GM23338 (cell line): ENCODE measurements around the gene RPL12. TPM values are rescaled to one million over a fixed set of nuclear protein-coding genes. Genes with fewer than 3 reads are reported as not detected.

ENCODE experiments used
- ATAC-seq: fragments of 200-7000 bp; cut with Tn5 transposase; 3 replicates; pipeline ENCODE4 v1.9.1; 2020
- DNase-seq: peaks from one replicate; pipeline ENCODE4 v3.0.0-alpha.2; 2015; ENCODE audit warnings: low spot score
- H2AFZ ChIP-seq: fragments of 200-600 bp; sonication (generic); 2 replicates; pipeline ENCODE4 v1.8.0; 2016; ENCODE audit warnings: antibody characterized with exemption, mild to moderate bottlenecking, moderate library complexity
- H3F3A ChIP-seq: fragments of 200-600 bp; sonication (generic); replicated peaks from 2 replicates; pipeline ENCODE4 v1.8.0; 2017; ENCODE audit warnings: antibody characterized with exemption, mixed run types, low read depth
- H3K27ac ChIP-seq: fragments of 200-600 bp; sonication (generic); 2 replicates; pipeline ENCODE4 v1.6.1; 2016; ENCODE audit warnings: low read depth
- H3K27me3 ChIP-seq: fragments of 200-600 bp; sonication (generic); 2 replicates; pipeline ENCODE4 v1.8.0; 2016; ENCODE audit warnings: mild to moderate bottlenecking, mixed run types, moderate library complexity; ENCODE audit not compliant: insufficient read depth
- H3K36me3 ChIP-seq: fragments of 200-600 bp; sonication (generic); 2 replicates; pipeline ENCODE4 v1.8.0; 2016; ENCODE audit warnings: mild to moderate bottlenecking; ENCODE audit not compliant: insufficient read depth
- H3K4me1 ChIP-seq: fragments of 200-600 bp; sonication (generic); 2 replicates; pipeline ENCODE4 v1.8.0; 2016; ENCODE audit warnings: mild to moderate bottlenecking, moderate library complexity; ENCODE audit not compliant: insufficient read depth
- H3K4me2 ChIP-seq: fragments of 200-600 bp; sonication (generic); 2 replicates; pipeline ENCODE4 v1.7.1; 2017; ENCODE audit warnings: mixed run types
- H3K4me3 ChIP-seq: fragments of 200-600 bp; sonication (generic); 2 replicates; pipeline ENCODE4 v1.6.1; 2016; ENCODE audit warnings: mixed run types
- H3K79me2 ChIP-seq: fragments of 200-600 bp; sonication (generic); replicated peaks from 2 replicates; pipeline ENCODE4 v1.8.0; 2017; ENCODE audit warnings: mild to moderate bottlenecking; ENCODE audit not compliant: insufficient read depth
- H3K9me2 ChIP-seq: fragments of 200-600 bp; sonication (generic); 2 replicates; pipeline ENCODE4 v1.8.0; 2017; ENCODE audit not compliant: insufficient read depth
- H4K20me1 ChIP-seq: fragments of 200-600 bp; sonication (generic); replicated peaks from 2 replicates; pipeline ENCODE4 v1.8.0; 2017; ENCODE audit warnings: mild to moderate bottlenecking; ENCODE audit not compliant: insufficient read depth
- H3K27ac Mint-ChIP-seq: 2 replicates; pipeline ENCODE4 v1.8.0; 2020; ENCODE audit warnings: inconsistent platforms, mild to moderate bottlenecking, moderate library complexity, mixed read lengths
- H3K27me3 Mint-ChIP-seq: 3 replicates; pipeline ENCODE4 v1.8.0; 2022; ENCODE audit warnings: low read depth, mild to moderate bottlenecking, moderate library complexity, mixed read lengths, inconsistent platforms; ENCODE audit not compliant: insufficient read depth, poor library complexity
- H3K36me3 Mint-ChIP-seq: 3 replicates; pipeline ENCODE4 v1.8.0; 2021; ENCODE audit warnings: low read depth, mild to moderate bottlenecking, inconsistent platforms, moderate library complexity, mixed read lengths
- H3K4me1 Mint-ChIP-seq: 3 replicates; pipeline ENCODE4 v1.8.0; 2020; ENCODE audit warnings: mild to moderate bottlenecking, inconsistent platforms, mixed read lengths
- H3K4me3 Mint-ChIP-seq: 3 replicates; pipeline ENCODE4 v1.8.0; 2021; ENCODE audit warnings: moderate library complexity, mild to moderate bottlenecking, inconsistent platforms, mixed read lengths
- H3K9me3 Mint-ChIP-seq: 3 replicates; pipeline ENCODE4 v1.8.0; 2020; ENCODE audit warnings: moderate library complexity, mild to moderate bottlenecking, inconsistent platforms, mixed read lengths
- CREB1 ChIP-seq: fragments of 250-450 bp; sonication (Bioruptor Pico); IDR thresholded peaks from 2 replicates; pipeline ENCODE4 v1.5.0; 2020; ENCODE audit warnings: low read depth, mild to moderate bottlenecking, moderate library complexity
- EZH2 ChIP-seq: fragments of 200-600 bp; sonication (generic); IDR thresholded peaks from one replicate; pipeline ENCODE4 v1.8.0; 2017; ENCODE audit warnings: antibody characterized with exemption, mild to moderate bottlenecking, low read depth; ENCODE audit not compliant: unreplicated experiment
- EZH2phosphoT487 ChIP-seq: fragments of 200-600 bp; sonication (generic); IDR thresholded peaks from one replicate; pipeline ENCODE4 v1.8.1; 2018; ENCODE audit warnings: antibody characterized with exemption; ENCODE audit not compliant: unreplicated experiment
- NANOG ChIP-seq: IDR thresholded peaks from 2 replicates; pipeline ENCODE4 v1.6.1; 2016; ENCODE audit warnings: antibody characterized with exemption, borderline replicate concordance
- POLR2AphosphoS5 ChIP-seq: IDR thresholded peaks from 2 replicates; pipeline ENCODE4 v1.6.1; 2016; ENCODE audit warnings: antibody characterized with exemption, low read depth
- STAT1 ChIP-seq: IDR thresholded peaks from one replicate; pipeline ENCODE4 v1.6.1; 2016; ENCODE audit warnings: antibody characterized with exemption; ENCODE audit not compliant: unreplicated experiment
- ZNF114 ChIP-seq: fragments of 250-450 bp; sonication (Bioruptor Pico); IDR thresholded peaks from 2 replicates; pipeline ENCODE4 v1.5.0; 2020; ENCODE audit warnings: mild to moderate bottlenecking, moderate library complexity
- ZNF331 ChIP-seq: fragments of 250-450 bp; sonication (Bioruptor Pico); IDR thresholded peaks from 2 replicates; pipeline ENCODE4 v1.5.0; 2020; ENCODE audit warnings: low read depth, mild to moderate bottlenecking, moderate library complexity
- polyA plus RNA-seq: library from polyadenylated mRNA; unstranded; fragments of >200 nt; fragmentation: Nextera tagmentation; extraction: Ambion mirVana; gene quantifications from 2 replicates; pipeline ENCODE4 v1.2.1, GENCODE V29; 2016
- total RNA-seq: library from RNA; depleted of rRNA; stranded (reverse); fragments of >200 nt; shearing (Covaris generic); gene quantifications from 2 replicates; pipeline ENCODE4 v1.2.3, GENCODE V29; 2014
- TF ChIP-seq, protein P1 (sequence below), 2 experiments: fragments of 200-600 bp in 1 of 2; sonication (generic) in 1 of 2; conservative IDR thresholded peaks; 2 replicates each; pipeline versions ENCODE4 v1.5.1 to v1.6.1; 2016 to 2017; ENCODE audit warnings: antibody characterized with exemption in 2 of 2, low read depth in 2 of 2, mild to moderate bottlenecking in 2 of 2, moderate library complexity in 1 of 2
- TF ChIP-seq, protein P2 (sequence below): fragments of 250-450 bp; sonication (Bioruptor Pico); IDR thresholded peaks from 2 replicates; pipeline ENCODE4 v1.5.0; 2020; ENCODE audit warnings: mild to moderate bottlenecking, moderate library complexity

RPL12 gene
- total and polyA plus RNA-seq, 2 experiments from 2014 or later, result 2,121 to 2,596 TPM

DNA sequence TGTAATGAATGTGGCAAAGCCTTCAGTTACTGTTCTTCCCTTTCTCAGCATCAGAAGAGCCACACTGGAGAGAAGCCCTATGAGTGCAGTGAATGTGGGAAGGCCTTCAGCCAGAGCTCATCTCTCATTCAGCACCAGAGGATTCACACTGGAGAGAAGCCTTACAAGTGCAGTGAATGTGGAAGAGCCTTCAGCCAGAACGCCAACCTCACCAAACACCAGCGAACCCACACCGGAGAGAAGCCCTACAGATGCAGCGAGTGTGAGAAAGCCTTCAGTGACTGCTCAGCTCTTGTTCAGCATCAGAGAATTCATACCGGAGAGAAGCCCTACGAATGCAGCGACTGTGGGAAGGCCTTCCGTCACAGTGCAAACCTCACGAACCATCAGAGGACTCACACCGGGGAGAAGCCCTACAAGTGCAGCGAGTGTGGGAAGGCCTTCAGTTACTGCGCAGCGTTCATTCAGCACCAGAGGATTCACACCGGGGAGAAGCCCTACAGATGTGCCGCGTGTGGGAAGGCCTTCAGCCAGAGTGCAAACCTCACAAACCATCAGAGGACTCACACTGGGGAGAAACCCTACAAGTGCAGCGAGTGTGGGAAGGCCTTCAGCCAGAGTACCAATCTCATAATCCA is 6.8 kb downstream of the RPL12 start:
- peaks cover 69% of the 10 kb centered on the region for H3K36me3 ChIP-seq
- Mint-ChIP-seq H3K27ac (peak overlapping the region; percentile 1; the same call in 1 of the 2 replicates), H3K4me1 (peaks cover 16% of the 10 kb centered on the region), H3K9me3 (peaks cover 14% of the 10 kb centered on the region; the same call in 2 of the 3 replicates), H3K36me3 (peaks cover 96% of the 10 kb centered on the region), H3K27me3 (peaks cover 31% of the 10 kb centered on the region), H3K4me3 (no peak overlapping the region)
- DNase-seq (no peak), ATAC-seq (peak; percentile 12)
- H2AFZ ChIP-seq, result no peak overlapping the region
- H3F3A ChIP-seq, result peaks cover 57% of the 10 kb centered on the region
- peaks cover 18% of the 10 kb centered on the region for H3K79me2 ChIP-seq
- H4K20me1 ChIP-seq, result peaks cover 25% of the 10 kb centered on the region
- no peak overlapping the region for H3K4me2 ChIP-seq
- peaks cover 11% of the 10 kb centered on the region; the same call in 1 of the 2 replicates for H3K4me1 ChIP-seq
- H3K27me3 ChIP-seq, result no peaks in the 10 kb centered on the region
- no peak overlapping the region for H3K4me3 ChIP-seq
- no peaks in the 10 kb centered on the region for H3K9me2 ChIP-seq
- TF ChIP-seq POLR2AphosphoS5, result no peak
- no peak for TF ChIP-seq EZH2phosphoT487
- TF ChIP-seq CREB1, result no peak
- no peak for TF ChIP-seq STAT1
- TF ChIP-seq ZNF331 (CRISPR knock-in tag), result no peak
- no peak for TF ChIP-seq ZNF114
- TF ChIP-seq, protein P1, sequence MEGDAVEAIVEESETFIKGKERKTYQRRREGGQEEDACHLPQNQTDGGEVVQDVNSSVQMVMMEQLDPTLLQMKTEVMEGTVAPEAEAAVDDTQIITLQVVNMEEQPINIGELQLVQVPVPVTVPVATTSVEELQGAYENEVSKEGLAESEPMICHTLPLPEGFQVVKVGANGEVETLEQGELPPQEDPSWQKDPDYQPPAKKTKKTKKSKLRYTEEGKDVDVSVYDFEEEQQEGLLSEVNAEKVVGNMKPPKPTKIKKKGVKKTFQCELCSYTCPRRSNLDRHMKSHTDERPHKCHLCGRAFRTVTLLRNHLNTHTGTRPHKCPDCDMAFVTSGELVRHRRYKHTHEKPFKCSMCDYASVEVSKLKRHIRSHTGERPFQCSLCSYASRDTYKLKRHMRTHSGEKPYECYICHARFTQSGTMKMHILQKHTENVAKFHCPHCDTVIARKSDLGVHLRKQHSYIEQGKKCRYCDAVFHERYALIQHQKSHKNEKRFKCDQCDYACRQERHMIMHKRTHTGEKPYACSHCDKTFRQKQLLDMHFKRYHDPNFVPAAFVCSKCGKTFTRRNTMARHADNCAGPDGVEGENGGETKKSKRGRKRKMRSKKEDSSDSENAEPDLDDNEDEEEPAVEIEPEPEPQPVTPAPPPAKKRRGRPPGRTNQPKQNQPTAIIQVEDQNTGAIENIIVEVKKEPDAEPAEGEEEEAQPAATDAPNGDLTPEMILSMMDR (conservative IDR thresholded peaks at IDR 0.05; ENCODE audit: low read depth in 2 of 2), result no peak
- no peak for TF ChIP-seq NANOG
- H3K27ac ChIP-seq, result peak overlapping the region; percentile 70; the same call in 1 of the 2 replicates

DNA sequence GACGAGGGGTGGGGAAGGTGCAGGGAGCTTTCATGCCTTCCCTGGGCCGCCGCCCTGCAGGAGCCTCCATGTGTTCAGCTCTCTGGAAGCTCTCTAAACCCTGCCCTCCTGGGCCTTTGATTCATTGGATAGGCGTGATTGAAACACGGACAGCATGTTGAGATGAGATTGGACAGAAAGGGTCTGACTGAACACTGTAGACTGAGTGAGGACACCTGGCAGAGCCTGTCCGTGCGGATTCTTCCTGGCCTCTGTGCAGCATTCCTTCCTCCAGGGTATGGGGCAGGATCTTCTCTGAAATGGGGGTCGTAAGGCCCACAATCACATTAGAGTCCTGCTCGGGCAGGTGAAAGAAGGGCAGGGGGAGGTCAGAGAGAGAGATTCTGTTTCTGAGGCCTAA is 12.8 kb downstream of the RPL12 start:
- H3K4me3 ChIP-seq, result no peak overlapping the region
- H3K27me3 ChIP-seq, result no peaks in the 10 kb centered on the region
- no peaks in the 10 kb centered on the region for H3K79me2 ChIP-seq
- no peaks in the 10 kb centered on the region for H3K9me3 Mint-ChIP-seq
- H3K27me3 Mint-ChIP-seq, result peaks cover 3% of the 10 kb centered on the region
- H3K4me1 ChIP-seq, result no peaks in the 10 kb centered on the region
- DNase-seq (no peak), ATAC-seq (no peak)
- no peak overlapping the region for H2AFZ ChIP-seq
- peaks cover 45% of the 10 kb centered on the region for H3K36me3 ChIP-seq
- 0 out of 2 replicates have a peak, but pooled peaks cover 5% of the 10 kb centered on the region for H3F3A ChIP-seq
- H3K27ac ChIP-seq, result no peak overlapping the region
- peaks cover 88% of the 10 kb centered on the region for H3K36me3 Mint-ChIP-seq
- no peaks in the 10 kb centered on the region for H3K4me1 Mint-ChIP-seq
- no peak overlapping the region for H3K4me2 ChIP-seq
- H3K4me3 Mint-ChIP-seq, result no peak overlapping the region
- H4K20me1 ChIP-seq, result peaks cover 4% of the 10 kb centered on the region
- no peak overlapping the region for H3K27ac Mint-ChIP-seq
- no peaks in the 10 kb centered on the region for H3K9me2 ChIP-seq
- TF ChIP-seq, protein P2, sequence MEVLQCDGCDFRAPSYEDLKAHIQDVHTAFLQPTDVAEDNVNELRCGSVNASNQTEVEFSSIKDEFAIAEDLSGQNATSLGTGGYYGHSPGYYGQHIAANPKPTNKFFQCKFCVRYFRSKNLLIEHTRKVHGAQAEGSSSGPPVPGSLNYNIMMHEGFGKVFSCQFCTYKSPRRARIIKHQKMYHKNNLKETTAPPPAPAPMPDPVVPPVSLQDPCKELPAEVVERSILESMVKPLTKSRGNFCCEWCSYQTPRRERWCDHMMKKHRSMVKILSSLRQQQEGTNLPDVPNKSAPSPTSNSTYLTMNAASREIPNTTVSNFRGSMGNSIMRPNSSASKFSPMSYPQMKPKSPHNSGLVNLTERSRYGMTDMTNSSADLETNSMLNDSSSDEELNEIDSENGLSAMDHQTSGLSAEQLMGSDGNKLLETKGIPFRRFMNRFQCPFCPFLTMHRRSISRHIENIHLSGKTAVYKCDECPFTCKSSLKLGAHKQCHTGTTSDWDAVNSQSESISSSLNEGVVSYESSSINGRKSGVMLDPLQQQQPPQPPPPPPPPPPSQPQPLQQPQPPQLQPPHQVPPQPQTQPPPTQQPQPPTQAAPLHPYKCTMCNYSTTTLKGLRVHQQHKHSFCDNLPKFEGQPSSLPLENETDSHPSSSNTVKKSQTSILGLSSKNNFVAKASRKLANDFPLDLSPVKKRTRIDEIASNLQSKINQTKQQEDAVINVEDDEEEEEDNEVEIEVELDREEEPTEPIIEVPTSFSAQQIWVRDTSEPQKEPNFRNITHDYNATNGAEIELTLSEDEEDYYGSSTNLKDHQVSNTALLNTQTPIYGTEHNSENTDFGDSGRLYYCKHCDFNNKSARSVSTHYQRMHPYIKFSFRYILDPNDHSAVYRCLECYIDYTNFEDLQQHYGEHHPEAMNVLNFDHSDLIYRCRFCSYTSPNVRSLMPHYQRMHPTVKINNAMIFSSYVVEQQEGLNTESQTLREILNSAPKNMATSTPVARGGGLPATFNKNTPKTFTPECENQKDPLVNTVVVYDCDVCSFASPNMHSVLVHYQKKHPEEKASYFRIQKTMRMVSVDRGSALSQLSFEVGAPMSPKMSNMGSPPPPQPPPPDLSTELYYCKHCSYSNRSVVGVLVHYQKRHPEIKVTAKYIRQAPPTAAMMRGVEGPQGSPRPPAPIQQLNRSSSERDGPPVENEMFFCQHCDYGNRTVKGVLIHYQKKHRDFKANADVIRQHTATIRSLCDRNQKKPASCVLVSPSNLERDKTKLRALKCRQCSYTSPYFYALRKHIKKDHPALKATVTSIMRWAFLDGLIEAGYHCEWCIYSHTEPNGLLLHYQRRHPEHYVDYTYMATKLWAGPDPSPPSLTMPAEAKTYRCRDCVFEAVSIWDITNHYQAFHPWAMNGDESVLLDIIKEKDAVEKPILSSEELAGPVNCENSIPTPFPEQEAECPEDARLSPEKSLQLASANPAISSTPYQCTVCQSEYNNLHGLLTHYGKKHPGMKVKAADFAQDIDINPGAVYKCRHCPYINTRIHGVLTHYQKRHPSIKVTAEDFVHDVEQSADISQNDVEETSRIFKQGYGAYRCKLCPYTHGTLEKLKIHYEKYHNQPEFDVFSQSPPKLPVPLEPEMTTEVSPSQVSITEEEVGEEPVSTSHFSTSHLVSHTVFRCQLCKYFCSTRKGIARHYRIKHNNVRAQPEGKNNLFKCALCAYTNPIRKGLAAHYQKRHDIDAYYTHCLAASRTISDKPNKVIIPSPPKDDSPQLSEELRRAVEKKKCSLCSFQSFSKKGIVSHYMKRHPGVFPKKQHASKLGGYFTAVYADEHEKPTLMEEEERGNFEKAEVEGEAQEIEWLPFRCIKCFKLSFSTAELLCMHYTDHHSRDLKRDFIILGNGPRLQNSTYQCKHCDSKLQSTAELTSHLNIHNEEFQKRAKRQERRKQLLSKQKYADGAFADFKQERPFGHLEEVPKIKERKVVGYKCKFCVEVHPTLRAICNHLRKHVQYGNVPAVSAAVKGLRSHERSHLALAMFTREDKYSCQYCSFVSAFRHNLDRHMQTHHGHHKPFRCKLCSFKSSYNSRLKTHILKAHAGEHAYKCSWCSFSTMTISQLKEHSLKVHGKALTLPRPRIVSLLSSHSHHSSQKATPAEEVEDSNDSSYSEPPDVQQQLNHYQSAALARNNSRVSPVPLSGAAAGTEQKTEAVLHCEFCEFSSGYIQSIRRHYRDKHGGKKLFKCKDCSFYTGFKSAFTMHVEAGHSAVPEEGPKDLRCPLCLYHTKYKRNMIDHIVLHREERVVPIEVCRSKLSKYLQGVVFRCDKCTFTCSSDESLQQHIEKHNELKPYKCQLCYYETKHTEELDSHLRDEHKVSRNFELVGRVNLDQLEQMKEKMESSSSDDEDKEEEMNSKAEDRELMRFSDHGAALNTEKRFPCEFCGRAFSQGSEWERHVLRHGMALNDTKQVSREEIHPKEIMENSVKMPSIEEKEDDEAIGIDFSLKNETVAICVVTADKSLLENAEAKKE (CRISPR knock-in tag), result no peak
- TF ChIP-seq ZNF331 (CRISPR knock-in tag), result no peak
- TF ChIP-seq, protein P1 (conservative IDR thresholded peaks at IDR 0.05; ENCODE audit: low read depth in 2 of 2), result no peak
- TF ChIP-seq EZH2, result no peak
- TF ChIP-seq ZNF114, result no peak
- no peak for TF ChIP-seq CREB1
- TF ChIP-seq NANOG, result no peak
- TF ChIP-seq POLR2AphosphoS5, result no peak
